LNCaP clone FGC (cell line): ENCODE measurements around the gene LBX1.
"Not testable (repeated sequence)": the region's sequence is repeated elsewhere in the genome, so short reads cannot be mapped to it uniquely, and the experiment has no call there.

Experiments used
- DNase-seq: peaks from one replicate; pipeline ENCODE4 v3.0.0-alpha.2; 2011; ENCODE audit warnings: low read depth
- H3K4me3 ChIP-seq: 2 replicates; pipeline ENCODE4 v1.5.1; 2011; ENCODE audit warnings: mild to moderate bottlenecking, low read depth, low read length, control low read depth
- CTCF ChIP-seq: IDR thresholded peaks from 2 replicates; pipeline ENCODE4 v1.5.1; 2012; ENCODE audit warnings: mild to moderate bottlenecking; ENCODE audit not compliant: control insufficient read depth, insufficient read depth; ENCODE audit errors: extremely low read depth

Gene LBX1

GRCh38 chr10:101217044-101217425 is 12.2 kb downstream of the LBX1 start:
- no peak for DNase-seq
- no peak for TF ChIP-seq CTCF
- no peak overlapping the region for H3K4me3 ChIP-seq

GRCh38 chr10:101216207-101217043 is 12.8 kb downstream of the LBX1 start:
- no peak overlapping the region for H3K4me3 ChIP-seq
- no peak for DNase-seq
- no peak for TF ChIP-seq CTCF

GRCh38 chr10:101215397-101216206 is 13.7 kb downstream of the LBX1 start:
- no peak for DNase-seq
- H3K4me3 ChIP-seq: no peak overlapping the region
- no peak for TF ChIP-seq CTCF

- DNase-seq: no peak
- peak; percentile 70 for TF ChIP-seq CTCF
These were observed 14.5 kb downstream of the LBX1 start for GRCh38 chr10:101214446-101215396.

GRCh38 chr10:101208543-101208942 is 20.7 kb downstream of the LBX1 start:
- H3K4me3 ChIP-seq: no peak overlapping the region
- DNase-seq: no peak
- no peak for TF ChIP-seq CTCF

More at GRCh38 chr10:101214446-101215396, 14.5 kb downstream of the LBX1 start:
- H3K4me3 ChIP-seq: no peak overlapping the region; the same call in 1 of the 2 replicates

GRCh38 chr10:101207026-101207425 is 22.2 kb downstream of the LBX1 start:
- no peak for TF ChIP-seq CTCF
- no peak for DNase-seq
- no peak overlapping the region for H3K4me3 ChIP-seq

GRCh38 chr10:101202667-101203066 is 26.6 kb downstream of the LBX1 start:
- H3K4me3 ChIP-seq, DNase-seq: not testable (repeated sequence)

GRCh38 chr10:101198326-101198977 is 30.8 kb downstream of the LBX1 start:
- DNase-seq, H3K4me3 ChIP-seq: not testable (repeated sequence)
